GM18909 (cell line): ENCODE measurements around the gene TNFSF12.
"Not testable (repeated sequence)": the region's sequence is repeated elsewhere in the genome, so short reads cannot be mapped to it uniquely, and the experiment has no call there.

ENCODE experiments used
- ATAC-seq: cut with Tn5 transposase; IDR thresholded peaks from one replicate; pipeline ENCODE4 v1.9.1; 2021; ENCODE audit warnings: mild to moderate bottlenecking; ENCODE audit not compliant: unreplicated experiment, poor library complexity

TNFSF12 gene

DNA sequence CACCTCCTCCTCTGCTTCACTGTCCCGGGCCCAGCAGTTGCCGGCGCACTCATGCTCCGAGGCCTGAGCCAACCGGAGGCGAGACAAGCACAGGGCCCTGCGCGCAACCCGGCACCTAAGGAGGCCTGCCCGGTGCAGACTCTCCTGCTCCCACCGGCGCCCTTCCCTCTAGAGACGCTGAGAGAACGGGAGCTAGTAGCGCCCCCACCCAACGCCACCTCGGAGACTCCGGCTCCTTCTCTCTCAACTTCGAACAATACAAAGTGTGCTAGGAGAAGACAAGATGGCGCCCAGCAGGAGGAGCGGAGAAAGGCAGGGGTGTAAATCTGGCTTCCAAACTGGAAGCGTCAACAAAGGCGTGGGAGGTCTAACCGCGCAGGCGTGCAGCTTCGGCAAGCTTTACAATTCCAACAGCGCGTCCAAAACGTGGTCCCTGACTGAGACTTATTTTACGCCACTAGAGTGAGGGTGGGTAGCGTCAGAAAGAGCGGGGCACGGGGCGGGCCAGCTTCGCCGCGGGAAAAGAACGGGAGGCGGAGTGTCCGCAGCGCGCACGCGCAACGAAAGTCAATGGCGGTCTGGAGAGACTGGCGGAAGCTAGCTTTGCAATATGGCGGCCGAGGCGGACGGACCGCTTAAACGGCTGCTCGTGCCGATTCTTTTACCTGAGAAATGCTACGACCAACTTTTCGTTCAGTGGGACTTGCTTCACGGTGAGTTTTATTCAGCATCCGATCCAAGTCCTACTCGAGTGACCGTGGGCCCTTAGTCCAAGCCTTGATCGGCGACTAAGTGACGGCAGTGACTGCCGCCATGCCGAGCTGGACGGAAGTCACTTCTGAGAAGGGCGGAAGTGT lies 34.6 kb downstream of the TNFSF12 start, which contains the start of gene MPDU1:
Gene MPDU1 (plus strand): TSS at position 600 of the 857 bp plus-strand sequence. CDS start 11 bp downstream, at position 611.
- peak; percentile 64 for ATAC-seq

DNA sequence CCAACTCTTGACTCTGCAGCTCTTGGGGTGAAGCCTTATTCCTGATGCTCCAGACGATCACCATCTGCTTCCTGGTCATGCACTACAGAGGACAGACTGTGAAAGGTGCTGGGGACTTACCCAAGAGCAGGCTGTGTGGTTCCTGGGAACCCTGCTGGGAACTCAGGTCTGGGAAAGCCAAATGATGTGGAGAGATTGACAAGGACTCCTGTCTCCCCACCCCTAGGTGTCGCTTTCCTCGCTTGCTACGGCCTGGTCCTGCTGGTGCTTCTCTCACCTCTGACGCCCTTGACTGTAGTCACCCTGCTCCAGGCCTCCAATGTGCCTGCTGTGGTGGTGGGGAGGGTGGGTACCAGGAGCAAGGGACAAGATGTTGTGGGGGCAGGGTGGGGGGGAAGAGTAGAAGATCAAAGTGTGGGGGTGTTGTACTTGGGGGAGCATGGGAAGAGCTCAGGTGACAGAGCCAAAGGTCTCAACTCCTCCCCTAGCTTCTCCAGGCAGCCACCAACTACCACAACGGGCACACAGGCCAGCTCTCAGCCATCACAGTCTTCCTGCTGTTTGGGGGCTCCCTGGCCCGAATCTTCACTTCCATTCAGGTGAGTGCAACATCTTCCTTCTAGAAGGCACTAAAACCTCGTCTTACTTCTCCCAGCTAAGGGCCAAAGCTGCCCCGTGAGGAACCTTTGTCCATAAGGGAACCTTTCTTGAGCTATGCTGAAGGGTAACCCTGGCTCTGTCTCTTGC lies 38.0 kb downstream of the TNFSF12 start:
- no peak for ATAC-seq

- ATAC-seq: no peak
Observed at GRCh38 chr17:7587420-7588151, 38.7 kb downstream of the TNFSF12 start.

DNA sequence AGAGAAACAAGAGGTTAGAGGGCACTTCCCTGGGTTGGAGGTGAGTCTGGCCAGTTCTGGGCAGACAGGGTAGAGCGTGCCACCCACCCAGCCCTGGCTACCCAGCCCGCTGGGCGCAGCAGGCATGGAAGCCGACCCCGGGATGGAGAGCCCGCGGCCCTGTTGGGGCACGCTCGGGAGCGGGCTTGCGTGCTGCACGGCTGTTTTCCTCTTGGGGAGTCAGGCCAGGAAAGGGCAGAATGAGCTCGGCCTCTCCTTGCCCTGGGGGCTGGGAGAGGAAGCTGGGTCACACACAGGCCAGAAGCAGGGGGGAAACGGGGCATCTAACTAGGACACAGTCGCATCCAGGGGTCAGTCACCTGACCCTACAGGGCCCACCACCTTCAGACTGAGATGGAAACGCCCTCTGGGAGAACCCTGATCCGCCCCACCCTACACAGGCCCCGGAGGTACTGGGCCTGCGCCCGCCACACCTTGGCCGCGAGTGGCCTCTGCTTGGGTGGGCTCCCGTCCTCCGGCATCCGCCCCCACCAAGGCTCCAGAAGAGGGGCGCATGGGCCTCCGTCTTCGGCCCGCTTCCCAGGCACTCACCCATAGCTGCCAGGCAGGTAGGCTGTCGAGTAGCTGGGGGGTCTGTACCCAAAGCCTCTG lies 39.8 kb downstream of the TNFSF12 start:
- no peak for ATAC-seq

- no peak for ATAC-seq
Observed at GRCh38 chr17:7589204-7589868, 40.5 kb downstream of the TNFSF12 start.

DNA sequence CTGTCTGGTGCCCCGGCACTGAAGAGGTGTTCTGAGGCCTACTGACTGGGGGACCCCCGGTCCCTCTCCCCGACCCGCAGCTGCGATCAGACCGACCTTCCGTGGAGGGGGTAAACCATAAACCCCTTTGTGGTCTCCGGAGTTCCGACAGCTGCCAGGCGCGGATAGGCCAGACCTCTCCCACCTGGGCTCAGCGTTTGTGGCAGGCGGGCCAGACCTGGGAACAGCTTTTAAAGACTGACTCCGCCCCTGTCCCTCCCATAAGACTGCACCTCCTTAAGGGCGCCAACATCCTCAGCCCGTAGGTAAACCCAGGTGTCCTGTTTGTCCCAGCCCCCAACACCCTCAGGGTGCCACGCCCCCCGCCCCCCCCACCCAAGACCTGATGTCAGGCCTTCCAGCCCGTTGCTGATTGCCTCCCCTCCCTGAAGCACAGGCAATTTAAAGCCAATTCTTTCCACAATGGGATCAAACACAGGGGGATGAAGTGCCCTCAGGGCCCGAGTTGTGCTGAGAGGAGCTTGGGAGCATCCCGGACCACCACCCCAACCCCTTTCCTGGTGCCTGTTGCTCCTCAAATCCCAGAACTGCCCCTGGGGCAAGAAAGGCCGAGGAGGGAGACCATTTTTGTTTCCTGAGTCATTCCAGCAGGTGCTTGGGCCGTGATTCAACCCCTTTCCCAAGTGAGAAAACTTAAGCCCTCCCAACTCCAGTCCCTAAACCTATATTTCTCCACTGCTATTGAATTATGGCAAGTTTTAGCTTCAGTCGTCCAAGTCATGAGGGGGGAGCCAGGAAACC lies 41.2 kb downstream of the TNFSF12 start, which contains the start of gene SOX15:
Gene SOX15 (minus strand): TSS at position 204 of the 801 bp plus-strand sequence. CDS start 418 bp downstream, outside the sequence.
- no peak for ATAC-seq

DNA sequence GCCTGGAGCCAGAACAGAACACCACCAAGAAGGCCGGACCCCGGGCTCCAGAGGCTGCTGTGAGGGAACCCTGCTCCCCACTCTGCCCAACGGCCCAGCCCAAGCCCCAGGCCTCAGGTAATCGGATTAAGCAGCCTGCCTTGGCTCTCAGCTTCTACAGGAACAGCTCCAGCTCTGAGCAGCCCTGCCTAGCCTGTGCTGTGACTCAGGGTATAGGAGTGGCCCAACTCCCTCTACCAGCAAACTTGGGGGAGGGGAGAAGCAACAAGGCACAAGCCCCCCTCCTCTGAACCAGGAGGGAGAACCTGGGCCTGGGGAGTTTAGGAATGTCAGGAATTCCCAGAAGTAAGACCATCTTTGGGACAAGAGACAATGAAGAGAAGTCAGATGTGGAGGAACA lies 41.9 kb downstream of the TNFSF12 start:
- ATAC-seq: no peak

- ATAC-seq: no peak
Observed at GRCh38 chr17:7591596-7591995, 42.7 kb downstream of the TNFSF12 start.

- ATAC-seq: no peak
Observed at GRCh38 chr17:7592422-7593021, 43.7 kb downstream of the TNFSF12 start.

DNA sequence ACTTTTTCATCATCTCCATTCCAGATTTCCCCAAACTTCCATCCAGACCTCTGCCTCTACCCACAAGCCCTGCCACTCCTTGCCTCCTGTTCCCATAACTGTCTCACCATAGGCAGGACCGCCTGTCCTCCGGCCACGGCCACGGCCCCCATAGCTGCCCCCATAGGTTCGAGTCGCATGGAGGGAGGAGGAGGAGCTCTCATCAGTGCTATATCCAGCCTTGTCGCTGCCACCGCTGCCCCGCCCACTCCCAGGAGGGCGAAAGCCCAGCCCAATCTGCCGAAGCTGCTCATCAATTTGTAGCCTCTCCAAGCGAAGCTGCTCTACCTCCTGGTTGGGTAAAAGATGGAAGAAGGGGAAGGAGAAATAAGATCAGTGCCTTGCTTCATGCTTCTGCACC lies 44.4 kb downstream of the TNFSF12 start:
- no peak for ATAC-seq

DNA sequence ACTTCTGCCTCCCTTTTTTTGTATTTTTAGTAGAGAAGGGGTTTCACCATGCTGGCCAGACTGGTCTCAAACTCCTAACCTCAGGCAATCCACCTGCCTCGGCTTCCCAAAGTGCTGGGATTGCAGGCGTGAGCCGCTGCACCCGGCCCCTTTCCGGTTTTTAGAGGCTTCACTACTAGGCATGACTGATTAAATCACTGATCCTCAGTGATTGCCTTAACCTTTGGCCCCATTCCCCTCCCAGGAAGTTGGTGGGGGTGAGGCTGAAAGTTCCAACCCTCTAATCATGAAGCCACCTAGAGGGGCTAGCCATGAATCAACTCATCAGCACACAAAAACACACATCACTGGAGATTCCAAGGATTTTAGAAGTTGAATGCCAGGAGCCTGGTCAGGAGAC lies 48.7 kb downstream of the TNFSF12 start:
- ATAC-seq: not testable (repeated sequence)

DNA sequence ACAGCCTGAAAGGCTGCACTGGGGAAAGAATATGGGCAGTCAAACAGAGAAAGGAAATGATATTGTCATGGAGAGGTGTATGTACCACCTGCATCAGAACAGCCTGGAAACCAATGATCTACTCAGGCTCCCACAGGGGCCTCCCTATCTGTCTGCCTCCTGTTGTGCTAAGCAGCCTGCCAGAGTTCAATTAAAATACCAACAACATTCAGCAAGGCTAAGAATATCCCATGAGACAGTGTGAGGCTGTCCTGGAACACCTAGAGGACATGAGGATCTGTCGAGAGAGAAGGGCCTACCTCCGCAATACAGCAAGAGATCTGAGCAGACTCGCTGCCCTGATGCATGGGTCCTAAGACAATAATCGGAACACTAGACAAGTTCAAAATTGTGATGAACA lies 57.4 kb downstream of the TNFSF12 start:
- ATAC-seq: no peak
